GM18868 (cell line): Measurements from ENCODE around the gene ZNF487.
"Not testable (repeated sequence)": the region's sequence is repeated elsewhere in the genome, so short reads cannot be mapped to it uniquely, and the experiment has no call there.

ENCODE experiments used
- ATAC-seq: cut with Tn5 transposase; IDR thresholded peaks from one replicate; pipeline ENCODE4 v1.9.1; 2021; ENCODE audit warnings: mild to moderate bottlenecking, moderate library complexity; ENCODE audit not compliant: unreplicated experiment

Gene ZNF487

DNA sequence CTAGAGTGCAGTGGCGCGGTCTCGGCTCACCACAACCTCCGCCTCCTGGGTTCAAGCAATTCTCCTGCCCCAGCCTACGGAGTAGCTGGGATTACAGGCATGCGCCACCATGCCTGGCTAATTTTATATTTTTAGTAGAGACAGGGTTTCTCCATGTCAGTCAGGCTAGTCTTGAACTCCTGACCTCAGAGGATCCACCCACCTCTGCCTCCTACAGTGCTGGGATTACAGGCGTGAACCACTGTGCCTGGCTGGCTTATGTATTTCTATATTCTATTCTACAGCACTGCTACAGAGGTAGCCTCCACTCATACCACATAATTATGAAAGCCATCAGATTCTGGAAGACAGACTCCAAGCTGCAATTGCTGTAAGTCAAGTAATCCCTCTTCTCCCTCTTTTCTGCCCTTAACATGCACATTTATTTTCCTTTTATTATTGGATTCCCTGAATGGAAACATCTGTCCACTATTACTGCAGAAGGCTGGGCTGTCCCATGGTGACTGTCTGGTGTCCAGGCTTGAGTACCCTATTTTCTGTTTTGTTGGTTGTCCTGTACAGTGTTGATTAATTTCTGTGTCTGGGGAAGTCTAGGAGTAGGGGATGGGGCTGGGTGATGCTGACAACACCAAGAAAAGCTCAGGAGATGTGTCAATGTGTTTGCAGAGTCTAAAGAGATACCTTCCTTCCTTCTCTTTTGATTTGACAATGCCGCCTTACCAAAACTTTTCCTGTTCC, 5.8 kb upstream of the ZNF487 start:
- ATAC-seq = no peak

- no peak for ATAC-seq
These were observed 395 bp downstream of the ZNF487 start for GRCh38 chr10:43437141-43437870.

- ATAC-seq = no peak
These were observed 3.7 kb downstream of the ZNF487 start for GRCh38 chr10:43440463-43441134.

GRCh38 chr10:43444323-43444722, 7.4 kb downstream of the ZNF487 start:
- no peak for ATAC-seq

- no peak for ATAC-seq
These were observed 8.1 kb downstream of the ZNF487 start for GRCh38 chr10:43444897-43445466.

DNA sequence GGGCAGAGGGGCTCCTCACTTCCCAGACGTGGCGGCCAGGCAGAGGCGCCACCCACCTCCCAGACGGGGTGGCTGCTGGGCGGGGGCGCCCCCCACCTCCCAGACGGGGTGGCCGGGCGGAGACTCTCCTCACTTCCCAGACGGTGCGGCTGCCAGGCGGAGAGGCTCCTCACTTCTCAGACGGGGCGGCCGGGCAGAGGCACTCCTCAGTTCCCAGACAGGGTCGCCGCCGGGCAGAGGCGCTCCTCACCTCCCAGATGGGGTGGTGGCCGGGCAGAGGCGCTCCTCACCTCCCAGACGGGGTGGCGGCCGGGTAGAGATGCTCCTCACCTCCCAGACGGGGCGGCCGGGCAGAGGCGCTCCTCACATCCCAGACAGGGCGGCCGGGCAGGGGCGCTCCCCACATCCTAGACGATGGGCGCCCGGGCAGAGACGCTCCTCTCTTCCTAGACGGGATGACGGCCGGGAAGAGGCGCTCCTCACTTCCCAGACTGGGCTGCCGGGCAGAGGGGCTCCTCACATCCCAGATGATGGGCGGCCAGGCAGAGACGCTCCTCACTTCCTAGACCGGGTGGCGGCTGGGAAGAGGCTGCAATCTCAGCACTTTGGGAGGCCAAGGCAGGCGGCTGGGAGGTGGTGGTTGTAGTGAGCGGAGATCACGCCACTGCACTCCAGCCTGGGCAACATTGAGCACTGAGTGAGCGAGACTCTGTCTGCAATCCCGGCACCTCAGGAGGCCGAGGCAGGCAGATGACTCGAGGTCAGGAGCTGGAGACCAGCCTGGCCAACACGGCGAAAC, 9.5 kb downstream of the ZNF487 start:
- ATAC-seq = not testable (repeated sequence)

GRCh38 chr10:43448742-43449141, 11.8 kb downstream of the ZNF487 start:
- ATAC-seq = no peak

GRCh38 chr10:43452356-43452914, 15.5 kb downstream of the ZNF487 start:
- ATAC-seq = peak; percentile 0

DNA sequence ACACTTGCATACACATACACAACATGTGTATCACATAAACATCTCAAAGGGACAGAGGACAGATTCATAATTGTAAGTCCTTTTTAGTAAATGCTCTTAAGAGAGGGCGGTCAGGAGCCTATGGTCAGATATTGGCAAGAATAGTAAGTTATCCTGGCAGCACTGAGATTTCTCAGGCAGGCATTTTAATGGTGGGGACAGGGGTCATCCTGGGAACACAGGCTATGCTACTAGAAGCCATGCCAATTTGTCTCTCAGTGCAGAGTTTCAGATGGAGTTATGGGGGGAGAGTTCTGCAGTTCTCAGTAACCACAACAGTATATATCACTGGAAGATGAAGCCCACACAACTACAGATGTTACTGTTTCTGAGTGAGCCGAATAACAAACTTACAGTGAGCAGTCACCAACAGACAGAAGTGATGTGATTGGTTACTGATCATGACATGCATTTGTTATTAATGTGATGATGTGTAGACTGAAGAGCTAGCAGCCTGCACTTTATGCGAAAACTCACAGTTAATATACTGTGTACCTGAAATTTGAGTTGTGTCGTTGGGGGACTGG, 16.4 kb downstream of the ZNF487 start:
- peak; percentile 43 for ATAC-seq

DNA sequence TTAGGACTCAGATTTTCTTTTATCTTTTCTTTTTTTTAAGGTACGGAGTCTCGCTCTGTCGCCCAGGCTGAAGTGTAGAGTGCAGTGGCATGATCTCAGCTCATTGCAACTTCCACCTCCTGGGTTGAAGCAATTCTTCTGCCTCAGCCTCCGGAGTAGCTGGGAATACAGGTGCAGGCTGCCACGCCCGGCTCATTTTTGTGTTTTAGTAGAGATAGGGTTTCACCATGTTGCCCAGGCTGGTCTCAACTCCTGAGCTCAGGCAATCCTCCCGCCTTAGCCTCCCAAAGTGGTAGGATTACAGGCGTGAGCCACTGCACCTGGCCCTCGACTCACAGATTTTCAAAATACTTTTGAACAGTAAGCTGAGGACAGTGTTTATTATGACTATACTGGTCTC, 17.1 kb downstream of the ZNF487 start:
- ATAC-seq = not testable (repeated sequence)

GRCh38 chr10:43456561-43456960, 19.6 kb downstream of the ZNF487 start:
- not testable (repeated sequence) for ATAC-seq

DNA sequence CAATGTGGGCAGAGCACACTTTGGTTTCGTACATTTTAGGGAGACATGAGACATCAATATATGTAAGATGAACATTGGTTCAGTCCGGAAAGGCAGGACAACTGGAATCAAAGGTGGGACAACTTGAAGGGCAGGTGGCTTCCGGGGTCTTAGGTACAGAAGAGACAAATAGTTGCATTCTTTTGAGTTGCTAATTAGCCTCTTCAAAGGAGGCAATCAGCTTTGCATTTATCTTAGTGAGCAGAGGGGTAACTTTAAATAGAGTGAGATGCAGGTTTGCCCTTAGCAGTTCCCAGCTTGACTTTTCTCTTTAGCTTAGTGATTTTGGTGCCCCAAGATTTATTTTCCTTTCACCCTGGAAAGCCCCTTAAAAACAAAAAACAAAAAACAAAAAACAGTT, 21.3 kb downstream of the ZNF487 start:
- ATAC-seq = no peak

GRCh38 chr10:43461950-43462349, 25.0 kb downstream of the ZNF487 start:
- peak; percentile 84 for ATAC-seq

DNA sequence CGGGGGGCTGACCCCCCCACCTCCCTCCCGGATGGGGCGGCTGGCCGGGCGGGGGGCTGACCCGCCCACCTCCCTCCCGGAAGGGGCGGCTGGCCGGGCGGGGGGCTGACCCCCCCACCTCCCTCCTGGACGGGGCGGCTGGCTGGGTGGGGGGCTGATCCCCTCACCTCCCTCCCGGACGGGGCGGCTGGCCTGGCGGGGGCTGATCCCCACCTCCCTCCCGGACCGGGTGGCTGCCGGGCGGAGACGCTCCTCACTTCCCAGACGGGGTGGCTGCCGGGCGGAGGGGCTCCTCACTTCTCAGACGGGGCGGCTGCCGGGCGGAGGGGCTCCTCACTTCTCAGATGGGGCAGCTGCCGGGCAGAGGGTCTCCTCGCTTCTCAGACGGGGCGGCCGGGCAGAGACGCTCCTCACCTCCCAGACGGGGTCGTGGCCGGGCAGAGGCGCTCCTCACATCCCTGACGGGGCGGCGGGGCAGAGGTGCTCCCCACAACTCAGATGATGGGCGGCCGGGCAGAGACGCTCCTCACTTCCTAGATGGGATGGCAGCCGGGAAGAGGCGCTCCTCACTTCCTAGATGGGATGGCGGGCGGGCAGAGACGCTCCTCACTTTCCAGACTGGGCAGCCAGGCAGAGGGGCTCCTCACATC, 28.3 kb downstream of the ZNF487 start:
- ATAC-seq = not testable (repeated sequence)

- ATAC-seq = not testable (repeated sequence)
These were observed 28.8 kb downstream of the ZNF487 start for GRCh38 chr10:43465736-43466120.

- no peak for ATAC-seq
These were observed 34.2 kb downstream of the ZNF487 start for GRCh38 chr10:43471146-43471545.

- ATAC-seq = no peak
These were observed 35.2 kb downstream of the ZNF487 start for GRCh38 chr10:43471935-43472720.

- no peak for ATAC-seq
These were observed 42.4 kb downstream of the ZNF487 start for GRCh38 chr10:43479275-43479674.
